GM12878 (cell line): ENCODE results near the gene CARHSP1. TPM values are rescaled to one million over a fixed set of nuclear protein-coding genes. Genes with fewer than 3 reads are reported as not detected.

Experiments used
- ATAC-seq: fragments of 200-7000 bp; cut with Tn5 transposase; 3 replicates; pipeline ENCODE4 v1.9.1; 2020; ENCODE audit warnings: mild to moderate bottlenecking, moderate library complexity
- BruUV-seq: library from RNA; stranded (reverse); fragments of 400-500 nt; replicated peaks from 2 replicates; lab custom pipeline; 2021; lab: Mats Ljungman, UMichigan
- CTCF ChIA-PET: fragments of 300-600 bp; sonication (Branson Sonifier 250); formaldehyde crosslinking; extraction: SDS; loops from one replicate; lab custom pipeline; 2021; ENCODE audit warnings: inconsistent platforms; lab: Yijun Ruan, JAX
- POLR2A ChIA-PET: fragments of 350-600 bp; formaldehyde crosslinking; extraction: SDS; loops from one replicate; lab custom pipeline; 2021; ENCODE audit warnings: inconsistent platforms; lab: Charles Lee
- RAD21 ChIA-PET: fragments of 300-600 bp; sonication (Branson Sonifier 250); formaldehyde crosslinking; loops from one replicate; lab custom pipeline; 2023; ENCODE audit warnings: antibody characterized with exemption; ENCODE audit not compliant: unreplicated experiment; lab: Charles Lee
- SMC1A ChIA-PET: fragments of 300-600 bp; sonication (Branson Sonifier 250); formaldehyde crosslinking; loops from one replicate; lab custom pipeline; 2023; ENCODE audit not compliant: unreplicated experiment, uncharacterized antibody; lab: Charles Lee
- DNase-seq: peaks from one replicate; pipeline ENCODE4 v3.0.0-alpha.2; 2011; ENCODE audit warnings: low read depth, low spot score
- FAIRE-seq: peaks from 3 replicates; lab custom pipeline; 2011; peaks lifted over from hg19 to GRCh38; lab: Jason Lieb, UNC
- H2AFZ ChIP-seq: 2 replicates; pipeline ENCODE4 v1.6.0; 2011; ENCODE audit warnings: low read depth, low read length, control low read depth; ENCODE audit not compliant: control insufficient read depth
- H3K27ac ChIP-seq: 2 replicates; pipeline ENCODE4 v1.5.1; 2011; ENCODE audit warnings: control low read depth; ENCODE audit not compliant: control insufficient read depth, insufficient read depth
- H3K27me3 ChIP-seq, 2 experiments: replicated peaks in 1 of 2; 2 replicates each; pipeline versions ENCODE4 v1.6.0 to v1.6.1; 2011; ENCODE audit warnings: low read length in 1 of 2; ENCODE audit not compliant: control insufficient read depth in 2 of 2, insufficient read depth in 2 of 2
- H3K36me3 ChIP-seq, 2 experiments: 2 replicates each; pipeline ENCODE4 v1.5.1; 2011; ENCODE audit warnings: low read length in 1 of 2; ENCODE audit not compliant: control insufficient read depth in 2 of 2, insufficient read depth in 2 of 2
- H3K4me1 ChIP-seq: 2 replicates; pipeline ENCODE4 v1.6.1; 2011; ENCODE audit warnings: mild to moderate bottlenecking, low read length, moderate library complexity, mixed read lengths; ENCODE audit not compliant: control insufficient read depth, insufficient read depth
- H3K4me2 ChIP-seq: 2 replicates; pipeline ENCODE4 v1.6.0; 2011; ENCODE audit warnings: control low read depth; ENCODE audit not compliant: control insufficient read depth, insufficient read depth
- H3K4me3 ChIP-seq: fragments of 200-600 bp; sonication (generic); 2 replicates; pipeline ENCODE4 v1.5.1; 2016
- H3K79me2 ChIP-seq: 2 replicates; pipeline ENCODE4 v1.6.0; 2011; ENCODE audit warnings: low read length; ENCODE audit not compliant: control insufficient read depth, insufficient read depth
- H3K9ac ChIP-seq: 2 replicates; pipeline ENCODE4 v1.8.0; 2011; ENCODE audit warnings: low read length, control low read depth, mixed read lengths; ENCODE audit not compliant: control insufficient read depth, insufficient read depth
- H3K9me3 ChIP-seq: replicated peaks from 3 replicates; pipeline ENCODE4 v1.5.1; 2011; ENCODE audit warnings: mild to moderate bottlenecking, low read length; ENCODE audit not compliant: control insufficient read depth, insufficient read depth
- H4K20me1 ChIP-seq: 2 replicates; pipeline ENCODE4 v1.6.0; 2011; ENCODE audit not compliant: control insufficient read depth, insufficient read depth
- BACH1 ChIP-seq: fragments of 450-650 bp; IDR thresholded peaks from 2 replicates; pipeline ENCODE4 v1.6.1; 2017; ENCODE audit warnings: mild to moderate bottlenecking, borderline replicate concordance
- BHLHE40 ChIP-seq, 2 experiments: fragments of 450-650 bp in 1 of 2; IDR thresholded peaks; 2 replicates each; pipeline ENCODE4 v1.6.1; 2011 to 2017; ENCODE audit warnings: low read depth in 2 of 2, borderline replicate concordance in 1 of 2, improper control_type of control experiment in 1 of 2, low read length in 1 of 2, mild to moderate bottlenecking in 1 of 2
- CBX3 ChIP-seq: fragments of 200-600 bp; sonication (generic); IDR thresholded peaks from 2 replicates; pipeline ENCODE4 v1.6.1; 2016; ENCODE audit warnings: low read depth, borderline replicate concordance
- DPF2 ChIP-seq: fragments of 450-650 bp; IDR thresholded peaks from 2 replicates; pipeline ENCODE4 v1.6.1; 2017; ENCODE audit warnings: mild to moderate bottlenecking
- EGR1 ChIP-seq, 2 experiments: IDR thresholded peaks; 1 replicate in 1 of 2; 2 replicates in 1 of 2; pipeline ENCODE4 v1.6.1; 2011 to 2012; ENCODE audit warnings: low read depth in 2 of 2, low read length in 2 of 2, borderline replicate concordance in 1 of 2, mild to moderate bottlenecking in 1 of 2, moderate library complexity in 1 of 2
- POU2F2 ChIP-seq: IDR thresholded peaks from 3 replicates; pipeline ENCODE4 v1.6.1; 2011; ENCODE audit warnings: low read depth, mild to moderate bottlenecking, low read length, borderline replicate concordance
- RAD51 ChIP-seq: fragments of 450-650 bp; IDR thresholded peaks from 2 replicates; pipeline ENCODE4 v1.6.1; 2016; ENCODE audit warnings: moderate library complexity, mild to moderate bottlenecking, inconsistent platforms
- SMC3 ChIP-seq: IDR thresholded peaks from 2 replicates; pipeline ENCODE4 v1.6.1; 2011; ENCODE audit warnings: low read length, improper control_type of control experiment, borderline replicate concordance
- YBX1 ChIP-seq: fragments of 450-650 bp; IDR thresholded peaks from 2 replicates; pipeline ENCODE4 v1.6.1; 2016; ENCODE audit warnings: antibody characterized with exemption
- WGBS: methylation state at CpG from one replicate; pipeline ENCODE4 v1.1.6; 2016; ENCODE audit warnings: low lambda C conversion rate; ENCODE audit not compliant: insufficient replicate concordance, insufficient coverage; ENCODE audit errors: missing lambda C conversion rate; 5-methylcytosine and 5-hydroxymethylcytosine counted together
- in situ Hi-C: fragments of 300-500 bp; cut with MboI; formaldehyde crosslinking; loops from 9 replicates; pipeline ENCODE4 v1.14.3; 2018; ENCODE audit warnings: mixed read lengths
- intact Hi-C: fragments of 100-400 bp; cut with micrococcal nuclease; formaldehyde crosslinking; loops from one replicate; pipeline ENCODE4 v1.14.2; 2022; ENCODE audit not compliant: unreplicated experiment
- polyA plus RNA-seq, 11 experiments: library from polyadenylated mRNA; depleted of rRNA in 4 of 11; unstranded in 6 of 11; stranded (reverse) in 5 of 11; fragments of >200 nt; fragmentation: Nextera tagmentation in 4 of 11; fragmentation: Illumina TruSeq in 1 of 11; extraction: Ambion mirVana in 4 of 11; extraction: Trizol in 1 of 11; gene quantifications; 1 replicate in 1 of 11; 2 replicates in 10 of 11; pipeline versions ENCODE4 v1.2.1 to v1.2.3, GENCODE V29; 2011 to 2016; ENCODE audit warnings: inconsistent platforms in 2 of 11, missing spikeins in 2 of 11, low read depth in 1 of 11
- total RNA-seq, 4 experiments: library from RNA; depleted of rRNA in 3 of 4; stranded (reverse); fragments of >200 nt in 3 of 4; fragmentation: Illumina TruSeq in 1 of 4; extraction: Trizol in 1 of 4; gene quantifications; 2 replicates each; pipeline versions ENCODE4 v1.2.1 to v1.2.3, GENCODE V29; 2013 to 2021
- TF ChIP-seq, protein P1 (sequence below): fragments of 450-650 bp; IDR thresholded peaks from 2 replicates; pipeline ENCODE4 v1.6.1; 2017; ENCODE audit warnings: mild to moderate bottlenecking, moderate library complexity

The CARHSP1 gene
- total and polyA plus RNA-seq, 10 of the 15 experiments (the other 5 are each of a cell fraction or from before 2014, with no cell fraction given): 5.5 to 112 (median 67.0) TPM

DNA sequence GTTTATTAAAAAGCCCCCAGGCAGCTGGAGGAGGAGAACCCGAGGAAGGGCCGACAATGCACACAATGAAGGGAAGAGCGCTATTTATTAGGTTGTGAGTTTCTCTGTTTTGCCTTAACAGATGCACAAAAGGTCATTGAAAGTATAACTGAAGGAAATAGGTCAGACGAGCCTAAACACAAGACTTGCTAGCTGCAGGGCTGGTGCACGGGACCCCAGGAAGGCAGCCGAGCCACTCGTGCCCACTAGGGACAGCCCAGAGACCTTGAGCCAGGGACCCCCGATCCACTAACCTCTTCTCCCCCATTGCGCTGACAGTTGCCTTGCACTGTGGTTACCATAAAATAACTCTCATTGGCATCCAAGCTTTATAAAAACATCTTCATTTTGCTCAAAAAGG, 24.6 kb upstream of the CARHSP1 start:
- FAIRE-seq (no peak), DNase-seq (no peak), ATAC-seq (no peak)
- intact Hi-C loops (loop anchor here (5.0 kb wide), 1 partner anchor 96 kb away; the partner anchor contains the start of genes PMM2 and TMEM186), in situ Hi-C loops (no loop called here)
- H3K36me3 ChIP-seq: peaks cover 36 to 45% of the 10 kb centered on the region in 2 experiments
- ChIA-PET POLR2A (interaction anchor here (0.7 to 0.9 kb wide), 3 partner anchors 9 to 68 kb away, joined by 3 read pairs; no protein-coding TSS in a partner anchor), RAD21 (interaction anchor here (1.0 to 4.4 kb wide), 8 partner anchors 22 to 241 kb away, joined by 3 to 30 read pairs (median 6); partner anchors contain the start of gene CARHSP1), SMC1A (interaction anchor here (0.7 to 3.9 kb wide), 8 partner anchors 25 to 246 kb away, joined by 3 to 16 read pairs (median 4); partner anchors contain the start of gene CARHSP1), CTCF (interaction anchor here (0.5 to 4.4 kb wide), 9 partner anchors 10 to 241 kb away, joined by 3 to 43 read pairs (median 3); no protein-coding TSS in a partner anchor)
- no TSS peak for BruUV-seq
- H4K20me1 ChIP-seq: no peaks in the 10 kb centered on the region
- H3K79me2 ChIP-seq: peaks cover 10% of the 10 kb centered on the region
- H3K9me3 ChIP-seq: peaks cover 3% of the 10 kb centered on the region; the same call in 2 of the 3 replicates
- peak overlapping the region; percentile 94; the same call in 1 of the 2 replicates for H3K4me2 ChIP-seq
- TF ChIP-seq BHLHE40 (IDR thresholded peaks at IDR 0.05; ENCODE audit: borderline replicate concordance in 1 of 2, low read depth in 2 of 2, low read length in 1 of 2) (peak in 1 of 2 experiments; percentile 4; a peak in 1 of 4 replicates), YBX1 (no peak)
- H3K27me3 ChIP-seq: no peaks in the 10 kb centered on the region
- H3K27ac ChIP-seq: peak overlapping the region; percentile 95
- H3K4me1 ChIP-seq: peaks cover 49% of the 10 kb centered on the region
- H2AFZ ChIP-seq: no peak overlapping the region
- H3K9ac ChIP-seq: no peak overlapping the region
- WGBS: 94% methylated on average over 9 of the region's 9 CpGs
- H3K4me3 ChIP-seq: peak overlapping the region; percentile 50; the same call in 1 of the 2 replicates

DNA sequence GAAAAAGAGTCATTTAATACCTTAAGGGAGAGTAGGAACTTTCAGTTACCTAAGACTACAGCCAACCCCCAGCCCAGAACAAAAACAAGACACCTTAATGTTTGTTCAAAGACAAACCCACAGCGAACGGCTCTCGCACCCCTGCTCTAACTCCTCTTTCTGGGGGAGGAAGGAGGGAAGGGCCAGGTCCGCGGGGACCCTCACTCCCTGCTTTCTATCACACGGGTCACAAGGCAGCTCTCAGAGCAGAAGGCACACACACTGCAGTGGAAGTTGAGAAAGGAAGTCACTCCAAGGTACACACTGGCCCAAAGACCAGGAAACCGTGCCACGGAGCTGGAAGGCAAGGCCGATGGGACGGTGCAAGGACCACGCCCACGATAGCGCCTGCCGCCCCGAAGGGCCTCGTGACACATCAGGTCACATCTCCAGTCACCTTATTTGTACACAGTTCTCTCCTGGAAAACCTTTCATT, 23.3 kb upstream of the CARHSP1 start:
- Histone ChIP-seq H3K27ac (peak overlapping the region; percentile 95), H3K4me1 (peaks cover 49% of the 10 kb centered on the region), H3K4me2 (peak overlapping the region; percentile 94), H3K4me3 (peak overlapping the region; percentile 59), H3K9ac (peak overlapping the region; percentile 67), H3K79me2 (peaks cover 10% of the 10 kb centered on the region), H3K27me3 (no peaks in the 10 kb centered on the region), H3K9me3 (peaks cover 3% of the 10 kb centered on the region; the same call in 2 of the 3 replicates), H4K20me1 (no peaks in the 10 kb centered on the region), H3K36me3 (peaks cover 36 to 54% of the 10 kb centered on the region in 2 experiments), H2AFZ (no peak overlapping the region; the same call in 1 of the 2 replicates)
- intact Hi-C loops: loop anchor here (1.0 to 5.0 kb wide), 2 partner anchors 23 to 95 kb away; partner anchors contain the start of genes CARHSP1, PMM2 and TMEM186
- WGBS: 14% methylated on average over 16 of the region's 16 CpGs
- ChIA-PET CTCF (interaction anchor here (0.7 to 4.4 kb wide), 25 partner anchors 9 to 246 kb away, joined by 3 to 43 read pairs (median 5); partner anchors contain the start of genes CARHSP1 and LITAFD), SMC1A (interaction anchor here (0.5 to 3.9 kb wide), 25 partner anchors 8 to 247 kb away, joined by 3 to 28 read pairs (median 4); partner anchors contain the start of gene CARHSP1), RAD21 (interaction anchor here (0.7 to 4.4 kb wide), 20 partner anchors 8 to 243 kb away, joined by 3 to 30 read pairs (median 6); partner anchors contain the start of genes CARHSP1 and HAPSTR1), POLR2A (interaction anchor here (0.5 to 1.6 kb wide), 15 partner anchors 21 to 1405 kb away, joined by 3 to 10 read pairs (median 4); partner anchors contain the start of genes CARHSP1 and HAPSTR1)
- DNase-seq: peak; percentile 42
- peak; percentile 59 for ATAC-seq
- in situ Hi-C loops: no loop called here
- FAIRE-seq: no peak
- BruUV-seq: no TSS peak
- TF ChIP-seq, protein P1, sequence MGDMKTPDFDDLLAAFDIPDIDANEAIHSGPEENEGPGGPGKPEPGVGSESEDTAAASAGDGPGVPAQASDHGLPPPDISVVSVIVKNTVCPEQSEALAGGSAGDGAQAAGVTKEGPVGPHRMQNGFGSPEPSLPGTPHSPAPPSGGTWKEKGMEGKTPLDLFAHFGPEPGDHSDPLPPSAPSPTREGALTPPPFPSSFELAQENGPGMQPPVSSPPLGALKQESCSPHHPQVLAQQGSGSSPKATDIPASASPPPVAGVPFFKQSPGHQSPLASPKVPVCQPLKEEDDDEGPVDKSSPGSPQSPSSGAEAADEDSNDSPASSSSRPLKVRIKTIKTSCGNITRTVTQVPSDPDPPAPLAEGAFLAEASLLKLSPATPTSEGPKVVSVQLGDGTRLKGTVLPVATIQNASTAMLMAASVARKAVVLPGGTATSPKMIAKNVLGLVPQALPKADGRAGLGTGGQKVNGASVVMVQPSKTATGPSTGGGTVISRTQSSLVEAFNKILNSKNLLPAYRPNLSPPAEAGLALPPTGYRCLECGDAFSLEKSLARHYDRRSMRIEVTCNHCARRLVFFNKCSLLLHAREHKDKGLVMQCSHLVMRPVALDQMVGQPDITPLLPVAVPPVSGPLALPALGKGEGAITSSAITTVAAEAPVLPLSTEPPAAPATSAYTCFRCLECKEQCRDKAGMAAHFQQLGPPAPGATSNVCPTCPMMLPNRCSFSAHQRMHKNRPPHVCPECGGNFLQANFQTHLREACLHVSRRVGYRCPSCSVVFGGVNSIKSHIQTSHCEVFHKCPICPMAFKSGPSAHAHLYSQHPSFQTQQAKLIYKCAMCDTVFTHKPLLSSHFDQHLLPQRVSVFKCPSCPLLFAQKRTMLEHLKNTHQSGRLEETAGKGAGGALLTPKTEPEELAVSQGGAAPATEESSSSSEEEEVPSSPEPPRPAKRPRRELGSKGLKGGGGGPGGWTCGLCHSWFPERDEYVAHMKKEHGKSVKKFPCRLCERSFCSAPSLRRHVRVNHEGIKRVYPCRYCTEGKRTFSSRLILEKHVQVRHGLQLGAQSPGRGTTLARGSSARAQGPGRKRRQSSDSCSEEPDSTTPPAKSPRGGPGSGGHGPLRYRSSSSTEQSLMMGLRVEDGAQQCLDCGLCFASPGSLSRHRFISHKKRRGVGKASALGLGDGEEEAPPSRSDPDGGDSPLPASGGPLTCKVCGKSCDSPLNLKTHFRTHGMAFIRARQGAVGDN: peak; percentile 37
- TF ChIP-seq POU2F2 (peak; percentile 7; the same call in 1 of the 3 replicates), EGR1 (IDR thresholded peaks at IDR 0.05; ENCODE audit: borderline replicate concordance in 1 of 2, low read depth in 2 of 2, low read length in 2 of 2) (peak in 1 of 2 experiments; percentile 39; a peak in 1 of 3 replicates), SMC3 (no peak; the same call in 1 of the 2 replicates), CBX3 (no peak), RAD51 (peak; percentile 50; the same call in 1 of the 2 replicates), BACH1 (0 out of 2 replicates have a peak, but pooled peaks have one; percentile 31), DPF2 (no peak)
